H1 (cell line): ENCODE measurements around the gene PMM2. TPM values are rescaled to one million over a fixed set of nuclear protein-coding genes. Genes with fewer than 3 reads are reported as not detected.

Experiments used
- CTCF ChIA-PET: fragments of 300-600 bp; sonication (Branson Sonifier 250); formaldehyde crosslinking; loops from one replicate; lab custom pipeline; 2021; ENCODE audit not compliant: partially characterized antibody; lab: Charles Lee
- POLR2A ChIA-PET: fragments of 300-600 bp; sonication (Branson Sonifier 250); formaldehyde crosslinking; loops from one replicate; lab custom pipeline; 2021; ENCODE audit warnings: inconsistent platforms; ENCODE audit not compliant: partially characterized antibody; lab: Charles Lee
- DNase-seq, 2 experiments: peaks; one replicate each; pipeline versions ENCODE4 v3.0.0 to v3.0.0-alpha.2; 2010 to 2022; ENCODE audit warnings: low spot score in 2 of 2, low read depth in 1 of 2, mixed read lengths in 1 of 2
- FAIRE-seq: peaks from 2 replicates; lab custom pipeline; 2011; peaks lifted over from hg19 to GRCh38; lab: Jason Lieb, UNC
- H2AFZ ChIP-seq: 2 replicates; pipeline ENCODE4 v1.8.1; 2012; ENCODE audit warnings: low read length, inconsistent platforms
- H2AK5ac ChIP-seq: 2 replicates; pipeline ENCODE4 v1.6.1; 2013; ENCODE audit warnings: low read depth, low read length
- H2BK120ac ChIP-seq: replicated peaks from 2 replicates; pipeline ENCODE3; 2013; ENCODE audit warnings: low read depth, low read length, inconsistent platforms
- H2BK12ac ChIP-seq: 2 replicates; pipeline ENCODE4 v1.6.1; 2013; ENCODE audit warnings: low read depth, low read length
- H2BK15ac ChIP-seq: 2 replicates; pipeline ENCODE4 v1.6.1; 2013; ENCODE audit warnings: low read length
- H2BK20ac ChIP-seq: 2 replicates; pipeline ENCODE4 v1.6.1; 2013; ENCODE audit warnings: low read length
- H2BK5ac ChIP-seq: 2 replicates; pipeline ENCODE4 v1.6.1; 2013; ENCODE audit warnings: low read depth, low read length
- H3K14ac ChIP-seq: 2 replicates; pipeline ENCODE4 v1.6.1; 2013; ENCODE audit warnings: inconsistent platforms; ENCODE audit not compliant: insufficient read length
- H3K18ac ChIP-seq: 2 replicates; pipeline ENCODE4 v1.6.1; 2013; ENCODE audit warnings: low read length; ENCODE audit errors: extremely low read depth
- H3K23ac ChIP-seq: 2 replicates; pipeline ENCODE4 v1.6.1; 2013; ENCODE audit warnings: inconsistent platforms; ENCODE audit not compliant: insufficient read length
- H3K23me2 ChIP-seq: 2 replicates; pipeline ENCODE4 v1.6.1; 2013; ENCODE audit warnings: low read depth, low read length
- H3K27ac ChIP-seq: 2 replicates; pipeline ENCODE4 v1.6.1; 2011; ENCODE audit warnings: low read depth, low read length, inconsistent platforms
- H3K27me3 ChIP-seq, 4 experiments: replicated peaks in 1 of 4; 1 replicate in 1 of 4; 2 replicates in 3 of 4; pipeline versions ENCODE4 v1.6.1 to v1.8.1; 2011 to 2013; ENCODE audit warnings: low read length in 3 of 4, mild to moderate bottlenecking in 3 of 4, inconsistent platforms in 2 of 4, mixed read lengths in 2 of 4, moderate library complexity in 1 of 4; ENCODE audit not compliant: control insufficient read depth in 3 of 4, insufficient read depth in 3 of 4; ENCODE audit errors: extremely low read depth in 1 of 4
- H3K36me3 ChIP-seq, 4 experiments: 2 replicates each; pipeline versions ENCODE4 v1.6.1 to v1.8.1; 2011 to 2013; ENCODE audit warnings: mild to moderate bottlenecking in 4 of 4, low read length in 3 of 4, moderate library complexity in 2 of 4, control low read depth in 1 of 4, inconsistent platforms in 1 of 4; ENCODE audit not compliant: insufficient read depth in 4 of 4, control insufficient read depth in 2 of 4
- H3K4ac ChIP-seq: replicated peaks from 2 replicates; pipeline ENCODE3; 2013; ENCODE audit warnings: low read length, low read depth, mixed read lengths, inconsistent platforms; ENCODE audit not compliant: insufficient read length
- H3K4me1 ChIP-seq, 4 experiments: replicated peaks in 1 of 4; 1 replicate in 1 of 4; 2 replicates in 3 of 4; pipeline versions ENCODE4 v1.6.1 to v1.8.1; 2011 to 2013; ENCODE audit warnings: low read length in 3 of 4, inconsistent platforms in 2 of 4, mixed read lengths in 1 of 4; ENCODE audit not compliant: insufficient read depth in 4 of 4, control insufficient read depth in 3 of 4
- H3K4me2 ChIP-seq, 2 experiments: 2 replicates each; pipeline versions ENCODE4 v1.6.1 to v1.8.1; 2011 to 2013; ENCODE audit warnings: low read depth in 2 of 2, low read length in 2 of 2, control low read depth in 1 of 2, inconsistent platforms in 1 of 2, mild to moderate bottlenecking in 1 of 2; ENCODE audit not compliant: insufficient read depth in 1 of 2
- H3K4me3 ChIP-seq, 4 experiments: fragments of 200-600, 300-600 bp in 1 of 4; sonication (generic), shearing (Covaris generic), sonication (Bioruptor Twin) in 1 of 4; 2 replicates each; pipeline versions ENCODE4 v1.5.1 to v1.8.1; 2011 to 2016; ENCODE audit warnings: low read length in 4 of 4, low read depth in 3 of 4, control low read depth in 2 of 4, inconsistent platforms in 2 of 4, mild to moderate bottlenecking in 2 of 4, mixed read lengths in 1 of 4, moderate library complexity in 1 of 4; ENCODE audit not compliant: insufficient read depth in 2 of 4; ENCODE audit errors: extremely low read depth in 1 of 4
- H3K56ac ChIP-seq: replicated peaks from 2 replicates; pipeline ENCODE3; 2013; ENCODE audit warnings: low read depth, mild to moderate bottlenecking, mixed read lengths, low read length, inconsistent platforms; ENCODE audit not compliant: insufficient read length
- H3K79me1 ChIP-seq: 2 replicates; pipeline ENCODE4 v1.6.1; 2013; ENCODE audit warnings: low read depth, low read length, control low read depth
- H3K79me2 ChIP-seq, 2 experiments: 2 replicates each; pipeline versions ENCODE4 v1.6.1 to v1.8.1; 2012 to 2013; ENCODE audit warnings: low read length in 2 of 2, mild to moderate bottlenecking in 2 of 2, inconsistent platforms in 1 of 2; ENCODE audit not compliant: insufficient read depth in 2 of 2, control insufficient read depth in 1 of 2
- H3K9ac ChIP-seq, 4 experiments: replicated peaks in 1 of 4; 1 replicate in 1 of 4; 2 replicates in 3 of 4; pipeline versions ENCODE4 v1.6.1 to v1.8.1; 2011 to 2013; ENCODE audit warnings: low read depth in 3 of 4, low read length in 3 of 4, control low read depth in 2 of 4, mild to moderate bottlenecking in 2 of 4, moderate library complexity in 2 of 4, inconsistent platforms in 1 of 4; ENCODE audit errors: extremely low read depth in 1 of 4
- H3K9me3 ChIP-seq, 2 experiments: 2 replicates each; pipeline versions ENCODE4 v1.6.1 to v1.8.1; 2012 to 2013; ENCODE audit warnings: mild to moderate bottlenecking in 2 of 2, moderate library complexity in 2 of 2, control low read depth in 1 of 2, inconsistent platforms in 1 of 2, low read depth in 1 of 2, low read length in 1 of 2, mixed read lengths in 1 of 2; ENCODE audit not compliant: insufficient read depth in 2 of 2
- H4K20me1 ChIP-seq, 2 experiments: replicated peaks in 1 of 2; 2 replicates each; pipeline versions ENCODE3 to v1.8.1; 2011 to 2013; ENCODE audit warnings: inconsistent platforms in 2 of 2, low read length in 2 of 2, mild to moderate bottlenecking in 1 of 2; ENCODE audit not compliant: insufficient read depth in 2 of 2, control insufficient read depth in 1 of 2
- H4K5ac ChIP-seq: 2 replicates; pipeline ENCODE4 v1.6.1; 2013; ENCODE audit warnings: low read length, low read depth, mixed read lengths, inconsistent platforms; ENCODE audit not compliant: insufficient read length
- H4K8ac ChIP-seq: 2 replicates; pipeline ENCODE4 v1.8.0; 2013; ENCODE audit warnings: mild to moderate bottlenecking, moderate library complexity, low read length, inconsistent platforms; ENCODE audit not compliant: insufficient read depth; ENCODE audit errors: extremely low read depth
- H4K91ac ChIP-seq: replicated peaks from 2 replicates; pipeline ENCODE3; 2013; ENCODE audit warnings: low read length, mixed read lengths, inconsistent platforms; ENCODE audit not compliant: insufficient read length
- BACH1 ChIP-seq: IDR thresholded peaks from 2 replicates; pipeline ENCODE4 v1.6.1; 2012; ENCODE audit warnings: low read length, improper control_type of control experiment
- CBX5 ChIP-seq: fragments of 300-800, 300-1000 bp; sonication (generic); IDR thresholded peaks from 2 replicates; pipeline ENCODE4 v1.7.1; 2016; ENCODE audit warnings: antibody characterized with exemption, low read length, low read depth
- CHD2 ChIP-seq: IDR thresholded peaks from 2 replicates; pipeline ENCODE4 v1.6.1; 2012; ENCODE audit warnings: low read length, improper control_type of control experiment
- EP300 ChIP-seq, 2 experiments: IDR thresholded peaks; 1 replicate in 1 of 2; 2 replicates in 1 of 2; pipeline ENCODE4 v1.6.1; 2011 to 2012; ENCODE audit warnings: low read depth in 2 of 2, low read length in 2 of 2, mild to moderate bottlenecking in 2 of 2, borderline replicate concordance in 1 of 2, inconsistent platforms in 1 of 2, moderate library complexity in 1 of 2
- NRF1 ChIP-seq: IDR thresholded peaks from 2 replicates; pipeline ENCODE4 v1.6.1; 2011; ENCODE audit warnings: mild to moderate bottlenecking, low read depth, low read length, improper control_type of control experiment
- RAD21 ChIP-seq, 2 experiments: IDR thresholded peaks in 1 of 2; conservative IDR thresholded peaks in 1 of 2; 2 replicates each; pipeline ENCODE4 v1.6.1; 2011; ENCODE audit warnings: low read depth in 2 of 2, low read length in 2 of 2, improper control_type of control experiment in 1 of 2, inconsistent platforms in 1 of 2, mild to moderate bottlenecking in 1 of 2, moderate library complexity in 1 of 2
- RFX5 ChIP-seq: IDR thresholded peaks from 2 replicates; pipeline ENCODE4 v1.6.1; 2011; ENCODE audit warnings: low read depth, low read length, improper control_type of control experiment, borderline replicate concordance
- RNF2 ChIP-seq: fragments of 200-900, 300-1000 bp; sonication (generic); IDR thresholded peaks from 2 replicates; pipeline ENCODE4 v1.7.1; 2016; ENCODE audit warnings: borderline replicate concordance, low read depth, mild to moderate bottlenecking, antibody characterized with exemption, low read length; ENCODE audit not compliant: poor library complexity, severe bottlenecking; ENCODE audit errors: missing control alignments
- SIX5 ChIP-seq: IDR thresholded peaks from 2 replicates; pipeline ENCODE4 v1.6.1; 2011; ENCODE audit warnings: mild to moderate bottlenecking, low read depth, low read length
- SP1 ChIP-seq: IDR thresholded peaks from 2 replicates; pipeline ENCODE4 v1.6.1; 2011; ENCODE audit warnings: low read depth, low read length
- SRF ChIP-seq: IDR thresholded peaks from 2 replicates; pipeline ENCODE4 v1.6.1; 2011; ENCODE audit warnings: mild to moderate bottlenecking, low read depth, low read length, moderate library complexity
- TAF7 ChIP-seq: optimal IDR thresholded peaks from 2 replicates; pipeline ENCODE3; 2011; ENCODE audit warnings: low read depth, mild to moderate bottlenecking, inconsistent platforms, low read length, moderate library complexity, borderline replicate concordance
- ZNF274 ChIP-seq: IDR thresholded peaks from 2 replicates; pipeline ENCODE4 v1.7.0; 2012; ENCODE audit warnings: low read length, borderline replicate concordance; ENCODE audit errors: extremely low read depth
- WGBS, 2 experiments: shearing (Covaris generic) in 1 of 2; methylation state at CpG; one replicate each; pipeline versions ENCODE4 v1.1.6 to v1.1.7; 2013 to 2015; ENCODE audit warnings: low lambda C conversion rate in 2 of 2, mixed read lengths in 2 of 2, inconsistent platforms in 1 of 2, low coverage in 1 of 2, missing lambda C conversion rate in 1 of 2; ENCODE audit not compliant: insufficient replicate concordance in 2 of 2, insufficient coverage in 1 of 2, insufficient read length in 1 of 2; ENCODE audit errors: extremely low coverage in 1 of 2, missing lambda C conversion rate in 1 of 2; 5-methylcytosine and 5-hydroxymethylcytosine counted together
- polyA plus RNA-seq, 7 experiments: library from polyadenylated mRNA; depleted of rRNA in 3 of 7; stranded (reverse) in 5 of 7; unstranded in 2 of 7; fragments of >200 nt in 5 of 7; fragments of 200-250 nt in 2 of 7; gene quantifications; 1 replicate in 5 of 7; 2 replicates in 1 of 7; 4 replicates in 1 of 7; pipeline versions ENCODE4 v1.2.1 to v1.2.3, GENCODE V29; 2011 to 2013; ENCODE audit warnings: missing spikeins in 2 of 7, mixed read lengths in 2 of 7
- total RNA-seq: library from RNA; stranded (reverse); fragmentation: NEBNext Ultra II Directional; extraction: Animal tissue kit (Norgen Biotek cat#: 25700); gene quantifications from 2 replicates; pipeline ENCODE4 v1.2.1, GENCODE V29; 2021

PMM2 gene
- total and polyA plus RNA-seq, 2 of the 8 experiments (the other 6 are each of a cell fraction or from before 2014, with no cell fraction given), result 26.2 to 49.4 TPM

DNA sequence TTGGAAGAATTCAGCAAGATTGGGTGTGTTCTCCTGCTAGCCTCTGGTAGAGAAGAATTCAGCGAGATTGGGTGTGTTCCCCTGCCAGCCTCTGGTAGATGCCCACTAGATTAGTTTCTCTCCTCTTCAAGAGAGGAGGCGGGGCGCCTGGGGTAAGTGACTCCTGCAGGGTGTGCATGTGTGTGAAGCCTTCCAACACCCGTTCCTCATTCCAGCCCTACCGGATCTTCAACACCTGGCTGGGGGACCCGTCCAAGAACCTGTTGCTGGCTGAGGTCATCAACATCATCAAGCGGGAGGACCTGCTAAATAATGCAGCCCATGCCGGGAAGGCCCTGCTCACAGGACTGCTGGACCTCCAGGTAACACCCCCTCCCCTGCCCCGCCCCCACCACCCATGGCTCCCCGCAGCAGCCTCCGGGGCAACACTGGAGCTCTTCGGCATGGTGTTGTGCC lies 21.5 kb upstream of the PMM2 start:
- Histone ChIP-seq H3K56ac (no peak overlapping the region), H3K9ac (no peak overlapping the region), H4K91ac (no peak overlapping the region), H3K4me1 (peaks cover 0 to 1% (median 0%) of the 10 kb centered on the region in 4 experiments; a peak in 1 of 7 replicates), H3K4me2 (0 out of 4 replicates have a peak overlapping the region, but pooled peaks of 1 of the 2 experiments have one; percentile 2), H3K27me3 (no peaks in the 10 kb centered on the region; a peak in 1 of 7 replicates), H4K5ac (no peak overlapping the region), H3K4ac (no peak overlapping the region), H3K9me3 (no peaks in the 10 kb centered on the region), H3K79me1 (no peaks in the 10 kb centered on the region), H2BK120ac (no peak overlapping the region), H2BK5ac (no peak overlapping the region), H3K27ac (no peak overlapping the region), H3K4me3 (no peak overlapping the region), H2BK12ac (no peak overlapping the region), H3K18ac (no peak overlapping the region; the same call in 1 of the 2 replicates), H3K14ac (no peak overlapping the region), H2AK5ac (no peak overlapping the region), H3K23me2 (no peaks in the 10 kb centered on the region), H4K20me1 (no peaks in the 10 kb centered on the region), H2AFZ (no peak overlapping the region), H3K36me3 (peaks cover 0 to 9% (median 0%) of the 10 kb centered on the region in 4 experiments; a peak in 1 of 8 replicates), H4K8ac (no peak overlapping the region), H3K79me2 (no peaks in the 10 kb centered on the region), H3K23ac (no peak overlapping the region), H2BK15ac (no peak overlapping the region), H2BK20ac (no peak overlapping the region)
- 83% methylated on average over 12 of the region's 12 CpGs; no CpG with 5 or more reads in 1 of the 2 experiments for WGBS, 2 experiments
- POLR2A ChIA-PET, result interaction anchor here (0.6 kb wide), 1 partner anchor 239 kb away, joined by 3 read pairs; no protein-coding TSS in a partner anchor
- CTCF ChIA-PET, result interaction anchor here (2.6 to 26.4 kb wide), 2 partner anchors 15 to 112 kb away, joined by 11 to 404 read pairs; partner anchors contain the start of gene ABAT
- DNase-seq, result no peak
- no peak for FAIRE-seq
- no peak for TF ChIP-seq BACH1
- TF ChIP-seq SIX5, result no peak
- no peak for TF ChIP-seq RNF2
- TF ChIP-seq CBX5, result no peak
- no peak for TF ChIP-seq EP300 (IDR thresholded peaks at IDR 0.05; ENCODE audit: borderline replicate concordance in 1 of 2, low read depth in 2 of 2, low read length in 2 of 2)
- no peak for TF ChIP-seq RAD21 (IDR thresholded peaks at IDR 0.05 in 1 of 2, conservative IDR thresholded peaks at IDR 0.05 in 1 of 2; ENCODE audit: low read depth in 2 of 2, low read length in 2 of 2)
- no peak for TF ChIP-seq SP1
- no peak for TF ChIP-seq ZNF274
- no peak for TF ChIP-seq NRF1
- TF ChIP-seq CHD2, result no peak
- no peak for TF ChIP-seq TAF7
- no peak for TF ChIP-seq SRF
- no peak for TF ChIP-seq RFX5
